ENCODE measurements around the gene USP35.

USP35 gene

GRCh38 chr11:78188286-78189173, at the start of gene USP35, which contains the start of gene KCTD21:
TSS of gene USP35 (plus strand) at chr11:78188919. CDS start at chr11:78196246, 7,327 bp downstream.
TSS of gene KCTD21 (minus strand) at chr11:78188626. CDS start at chr11:78174554, 14,072 bp downstream.
- DNase-seq (ENCODE audit: low read depth) = peak; percentile 82

GRCh38 chr11:78139422-78140391, 49.0 kb upstream of the USP35 start, which contains the start of gene ALG8:
TSS of gene ALG8 (minus strand) at chr11:78139626. CDS start at chr11:78139588, 38 bp downstream.
- peak; percentile 96 for DNase-seq (ENCODE audit: low read depth)

- no peak for DNase-seq (ENCODE audit: low read depth)
Measured at GRCh38 chr11:78140392-78141077, 48.2 kb upstream of the USP35 start.

GRCh38 chr11:78145511-78146025, 43.2 kb upstream of the USP35 start:
- no peak for DNase-seq (ENCODE audit: low read depth)

- no peak for DNase-seq (ENCODE audit: low read depth)
Measured at GRCh38 chr11:78147807-78148206, 40.9 kb upstream of the USP35 start.

- DNase-seq (ENCODE audit: low read depth) = no peak
Measured at GRCh38 chr11:78149646-78150045, 39.1 kb upstream of the USP35 start.

- DNase-seq (ENCODE audit: low read depth) = no peak
Measured at GRCh38 chr11:78150346-78150745, 38.4 kb upstream of the USP35 start.

GRCh38 chr11:78150754-78151153, 38.0 kb upstream of the USP35 start:
- DNase-seq (ENCODE audit: low read depth) = no peak

GRCh38 chr11:78151804-78152203, 36.9 kb upstream of the USP35 start:
- DNase-seq (ENCODE audit: low read depth) = no peak

GRCh38 chr11:78156127-78156844, 32.4 kb upstream of the USP35 start:
- no peak for DNase-seq (ENCODE audit: low read depth)

GRCh38 chr11:78158987-78159652, 29.6 kb upstream of the USP35 start:
- DNase-seq (ENCODE audit: low read depth) = no peak

GRCh38 chr11:78160557-78160956, 28.2 kb upstream of the USP35 start:
- DNase-seq (ENCODE audit: low read depth) = no peak

- no peak for DNase-seq (ENCODE audit: low read depth)
Measured at GRCh38 chr11:78161346-78161745, 27.4 kb upstream of the USP35 start.

GRCh38 chr11:78161962-78162371, 26.8 kb upstream of the USP35 start:
- no peak for DNase-seq (ENCODE audit: low read depth)

- DNase-seq (ENCODE audit: low read depth) = no peak
Measured at GRCh38 chr11:78163828-78164227, 24.9 kb upstream of the USP35 start.

- no peak for DNase-seq (ENCODE audit: low read depth)
Measured at GRCh38 chr11:78164471-78164870, 24.2 kb upstream of the USP35 start.

GRCh38 chr11:78166855-78167469, 21.8 kb upstream of the USP35 start:
- DNase-seq (ENCODE audit: low read depth) = no peak

GRCh38 chr11:78168539-78169477, 19.9 kb upstream of the USP35 start:
- DNase-seq (ENCODE audit: low read depth) = no peak

GRCh38 chr11:78170413-78170812, 18.3 kb upstream of the USP35 start:
- DNase-seq (ENCODE audit: low read depth) = no peak

Data from activated T-cell treated with anti-CD3 and anti-CD28 coated beads for 1 hour (primary cell).